Activated CD8-positive, alpha-beta memory T cell treated with anti-CD3 and anti-CD28 coated beads for 4 hours (primary cell): ENCODE data around the gene RAB30.

ENCODE experiments used
- DNase-seq, 2 donors: peaks; one replicate each; pipeline ENCODE4 v3.0.0-alpha.2; 2020; ENCODE audit warnings: low read depth in 2 of 2

Gene RAB30

DNA sequence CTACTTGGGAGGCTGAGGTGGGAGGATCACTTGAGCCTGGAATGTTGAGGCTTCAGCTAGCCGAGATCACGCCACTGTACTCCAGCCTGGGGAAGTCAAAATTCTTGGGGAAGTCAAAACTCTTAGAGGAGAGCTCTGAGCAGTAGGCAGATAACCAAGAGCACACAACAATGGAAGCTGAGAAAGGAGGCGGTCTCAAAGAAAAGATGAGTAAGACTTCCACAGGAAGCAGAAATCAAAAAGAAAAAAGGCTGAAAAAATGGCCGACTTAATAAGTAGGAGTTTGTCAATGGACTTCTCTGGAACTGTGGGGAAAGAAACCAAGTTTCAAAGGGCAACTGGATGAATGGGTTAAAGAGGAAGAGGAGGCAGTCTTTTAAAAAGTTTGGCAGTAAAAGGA is 32.1 kb downstream of the RAB30 start:
- no peak for DNase-seq

DNA sequence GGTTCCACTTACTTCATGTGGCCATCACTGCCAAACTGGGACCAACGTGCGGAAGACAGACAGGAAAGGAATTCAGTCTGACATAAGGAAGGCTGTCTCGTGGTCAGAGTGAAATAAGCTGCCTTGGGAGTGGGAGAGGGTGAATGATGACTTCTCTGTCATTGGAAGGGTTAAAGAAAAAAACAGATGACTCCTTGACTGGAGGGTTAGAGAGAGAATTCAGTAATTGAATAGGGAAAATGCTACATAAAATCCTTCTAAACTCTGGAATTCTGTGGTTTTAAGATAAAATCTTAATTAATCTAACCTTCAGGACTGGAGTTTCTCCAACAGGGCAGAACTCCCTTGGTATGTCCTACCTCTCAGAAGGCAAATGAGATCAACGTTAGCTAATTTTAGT is 33.8 kb downstream of the RAB30 start:
- DNase-seq: no peak

DNA sequence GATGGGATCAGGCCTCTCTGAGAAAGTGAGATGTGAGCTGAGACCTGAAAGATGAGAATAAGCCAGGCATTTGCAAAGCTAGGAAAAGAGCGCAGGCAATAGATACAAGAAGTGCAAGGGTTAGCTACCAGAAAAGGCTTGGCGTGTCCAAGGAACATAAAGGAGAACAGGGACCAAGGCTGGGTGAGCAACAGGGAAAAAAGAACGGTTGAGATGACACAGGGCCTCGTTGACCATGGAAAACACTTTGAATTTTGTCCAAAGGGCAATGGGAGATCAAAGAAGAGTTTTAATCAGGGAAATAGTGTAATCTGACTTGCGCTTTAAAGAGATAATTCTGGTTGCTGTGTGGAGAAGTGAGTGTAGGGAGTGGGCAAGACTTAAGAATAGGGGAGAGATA is 35.0 kb downstream of the RAB30 start:
- no peak for DNase-seq

DNA sequence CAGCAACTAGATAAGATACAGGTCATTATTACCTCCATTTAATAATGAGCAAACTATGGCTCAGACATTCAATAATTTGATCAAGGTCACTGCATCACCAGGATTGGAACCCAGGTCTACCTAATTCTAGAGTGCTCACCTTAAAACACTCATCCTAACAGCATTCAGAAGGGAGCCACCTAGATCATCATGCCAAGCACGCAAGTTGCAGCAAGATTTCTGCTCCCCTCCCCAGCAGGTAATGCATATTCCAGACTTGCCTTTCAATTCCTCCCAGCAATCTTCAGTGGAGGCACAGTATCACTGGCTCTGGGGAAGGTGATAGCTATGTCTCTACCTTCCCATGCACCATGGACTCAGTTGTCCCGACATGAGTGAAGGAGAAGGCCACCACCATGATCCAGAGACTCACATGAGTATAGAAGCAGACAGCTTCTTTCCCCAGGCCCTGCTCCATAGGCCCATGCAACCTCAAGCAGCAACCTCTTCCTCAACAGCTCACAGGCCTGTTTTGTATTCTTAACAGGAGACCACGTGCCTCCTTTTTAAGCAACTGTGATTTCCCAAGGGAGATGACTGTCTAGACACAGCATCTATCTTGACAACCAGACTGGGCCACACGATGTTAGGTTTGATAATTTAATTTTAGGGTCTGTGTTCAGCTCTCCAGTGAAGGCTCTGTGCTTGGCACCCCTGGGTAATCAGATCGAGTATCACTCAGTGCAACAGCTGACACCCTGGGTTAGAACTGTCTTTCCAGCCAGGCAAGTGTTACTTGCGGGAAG is 36.4 kb downstream of the RAB30 start:
- no peak for DNase-seq

DNA sequence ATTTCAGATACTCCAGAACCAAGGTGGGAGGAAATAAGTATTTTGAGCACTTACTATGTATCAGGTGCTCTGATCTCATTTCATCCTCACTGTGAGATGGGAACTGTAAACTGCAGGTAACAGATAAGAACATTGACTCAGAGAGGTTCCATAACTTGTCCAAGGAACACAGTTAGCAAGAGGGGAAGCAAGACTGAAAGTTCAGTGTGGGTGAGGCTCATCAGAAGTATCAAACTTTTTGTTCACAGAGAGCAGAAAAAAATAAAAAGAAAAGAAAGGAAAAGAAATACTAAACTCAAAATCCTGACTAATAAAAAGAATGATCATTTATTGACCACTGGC is 37.1 kb downstream of the RAB30 start:
- no peak for DNase-seq

DNA sequence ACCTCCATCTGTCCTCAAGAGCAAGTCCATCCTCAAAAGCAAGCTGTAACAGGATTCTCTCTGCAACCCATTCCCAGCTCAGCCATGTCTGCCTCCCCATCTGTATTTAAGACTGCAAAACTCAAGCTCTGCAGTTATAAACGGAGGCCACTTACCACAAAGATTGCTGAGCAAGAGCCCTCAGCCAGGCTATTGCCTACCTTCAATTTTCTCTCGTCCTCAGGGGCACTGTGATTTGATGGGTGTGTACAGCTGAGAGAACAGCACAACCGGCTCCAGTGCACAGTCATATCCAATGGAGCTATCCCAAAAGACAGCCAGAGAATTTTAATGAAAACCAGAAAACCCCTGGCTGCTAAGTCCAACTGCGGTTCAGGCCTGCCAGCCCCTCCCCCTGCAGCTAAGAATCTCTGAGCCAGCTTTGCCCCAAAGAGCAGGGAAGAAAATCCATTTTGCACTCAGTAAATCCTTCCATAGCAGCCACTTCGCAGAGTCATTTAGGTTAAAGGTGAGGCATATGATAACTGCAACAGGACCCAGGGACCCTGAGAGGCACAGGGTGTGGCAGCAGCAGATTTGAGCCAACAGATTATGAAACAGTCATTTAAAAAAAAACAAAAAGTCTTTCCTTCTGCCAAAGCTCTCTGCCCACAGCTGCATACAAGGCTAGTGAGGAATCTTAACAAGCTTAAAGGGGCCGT is 37.6 kb downstream of the RAB30 start:
- no peak for DNase-seq

DNA sequence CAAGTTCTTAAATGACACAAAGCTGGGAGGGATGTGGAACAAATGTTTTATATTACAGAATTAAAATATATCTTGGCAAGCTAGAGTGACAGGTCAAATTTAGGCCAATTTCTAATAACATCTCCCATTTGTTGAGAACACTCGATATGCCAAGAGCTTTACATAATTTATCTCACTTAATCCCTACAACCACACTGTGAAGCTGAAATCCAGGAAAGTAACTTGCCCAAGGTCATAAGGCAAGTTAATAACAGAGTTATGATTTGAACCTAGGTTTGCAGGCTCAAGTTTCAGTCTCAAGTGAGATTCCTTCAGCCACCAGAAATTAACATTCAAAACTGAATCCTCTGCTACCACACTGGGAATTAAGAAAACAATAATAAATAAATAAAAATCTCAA is 38.3 kb downstream of the RAB30 start:
- DNase-seq: no peak

DNA sequence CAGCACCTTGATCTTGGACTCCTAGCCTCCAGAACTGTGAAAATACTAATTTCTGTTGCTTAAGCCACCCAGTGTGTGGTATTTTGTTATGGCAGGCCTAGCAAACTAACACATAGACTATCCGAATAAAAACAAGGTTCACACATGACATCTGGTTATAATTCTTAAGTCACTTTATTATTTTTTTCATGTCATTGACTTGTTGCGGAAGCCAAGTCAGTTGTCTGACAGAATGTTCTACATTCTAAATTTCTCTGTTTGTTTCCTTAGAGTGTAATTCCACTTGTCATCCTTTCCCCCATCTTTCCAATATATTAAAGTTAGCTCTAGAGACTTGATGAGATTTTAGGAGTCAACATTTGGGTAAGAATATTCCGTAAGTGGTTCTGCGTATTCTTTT is 40.6 kb downstream of the RAB30 start:
- DNase-seq: no peak

DNA sequence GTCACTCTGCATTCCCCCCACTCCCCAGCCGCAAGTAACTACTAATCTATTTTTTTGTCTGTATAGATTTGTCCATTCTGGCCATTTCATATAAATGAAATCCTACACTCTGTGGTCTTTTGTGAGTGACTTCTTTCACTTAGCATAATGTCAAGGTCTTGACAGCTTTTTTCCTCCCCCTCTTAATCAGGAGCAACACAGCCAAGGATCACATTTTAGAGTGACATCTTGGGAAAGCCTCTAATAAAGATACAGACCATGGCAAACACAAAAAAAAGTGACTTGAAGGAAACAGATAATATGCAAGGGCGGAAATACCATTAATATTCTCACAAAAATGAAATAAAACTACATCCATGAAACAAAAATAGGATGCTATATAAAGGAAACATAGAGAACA is 43.9 kb downstream of the RAB30 start:
- no peak for DNase-seq

DNA sequence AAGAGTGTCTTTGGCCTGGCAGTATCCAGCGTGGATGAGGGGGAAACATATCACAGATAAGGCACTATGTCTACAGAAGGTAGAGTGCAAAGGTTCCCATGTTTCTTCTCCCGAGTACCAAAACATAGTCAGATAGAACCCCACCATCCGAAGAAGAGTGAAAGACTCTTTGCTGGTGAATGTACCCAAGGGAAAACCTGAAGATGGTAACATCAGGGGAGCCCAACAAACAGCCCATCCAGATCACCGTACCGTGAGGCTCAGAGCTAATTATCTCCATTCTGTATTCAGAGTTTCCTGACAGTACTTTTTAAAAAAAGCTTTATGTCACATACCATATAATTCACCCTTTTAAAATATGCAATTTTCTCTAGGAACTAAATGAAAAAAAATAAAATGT is 44.4 kb downstream of the RAB30 start:
- no peak for DNase-seq

DNA sequence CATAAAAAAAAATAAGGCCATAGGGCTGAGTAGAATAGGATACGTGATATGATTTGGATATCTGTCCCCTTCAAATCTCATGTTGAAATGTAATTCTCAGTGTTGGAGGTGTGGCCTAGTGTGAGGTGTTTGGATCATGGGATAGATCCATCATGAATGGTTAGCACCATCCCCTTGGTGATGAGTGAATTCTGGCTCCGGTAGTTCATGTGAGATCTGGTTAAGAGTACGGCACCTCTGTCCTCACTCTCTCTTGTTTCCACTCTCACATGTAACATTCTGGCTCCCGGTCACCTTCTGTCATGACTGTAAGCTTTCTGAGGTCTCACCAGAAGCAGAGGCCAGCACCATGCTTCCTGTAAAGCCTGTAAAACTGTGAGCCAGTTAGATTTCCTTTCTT is 45.5 kb downstream of the RAB30 start:
- no peak for DNase-seq

DNA sequence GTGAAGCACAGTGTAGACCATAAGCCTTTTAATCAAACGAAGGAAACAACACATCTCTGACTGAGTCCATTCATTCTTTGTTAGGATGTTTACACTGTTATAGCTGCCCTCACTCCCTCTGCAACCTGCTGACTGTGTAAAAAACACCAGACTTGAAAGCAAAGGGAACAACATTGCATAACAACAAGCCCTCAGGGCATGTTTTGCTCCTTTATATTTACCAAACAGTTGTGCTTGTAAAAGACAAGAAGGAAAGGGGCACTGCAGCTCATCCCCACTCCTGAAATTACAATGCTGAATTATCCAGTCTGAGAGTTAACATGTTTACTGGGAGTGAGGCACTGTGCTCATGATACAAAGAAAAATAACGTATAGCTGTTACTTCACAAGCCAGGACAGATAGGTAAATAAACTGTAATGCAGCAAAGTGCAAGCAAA is 46.4 kb downstream of the RAB30 start:
- no peak for DNase-seq

DNA sequence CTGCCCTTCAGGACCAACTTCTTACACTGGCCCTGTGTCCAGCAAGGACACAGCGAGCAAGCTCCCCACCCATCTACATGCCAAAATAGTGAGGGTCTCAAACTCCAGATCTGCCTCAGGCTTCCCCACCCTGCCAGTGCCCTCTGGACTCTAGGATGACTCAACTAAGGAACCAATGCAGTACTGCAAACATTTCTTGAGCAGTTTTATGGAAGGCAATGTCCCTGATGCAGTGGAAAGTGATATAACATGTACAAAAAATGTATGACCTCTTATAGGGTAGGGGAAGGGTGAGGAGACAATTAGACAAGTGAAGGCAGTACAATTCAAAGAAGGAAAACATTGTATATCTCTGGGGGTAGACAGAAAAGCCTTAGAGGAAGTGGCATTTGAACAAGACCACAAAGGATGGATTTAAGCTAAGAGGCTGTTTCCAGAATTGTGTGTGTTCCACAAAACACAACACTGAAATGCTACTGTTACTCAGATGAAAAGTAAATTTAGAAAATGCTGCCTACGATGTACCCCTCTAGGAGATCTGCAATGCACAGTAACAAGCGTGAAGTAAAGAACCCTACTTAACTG is 47.3 kb downstream of the RAB30 start:
- DNase-seq: no peak

DNA sequence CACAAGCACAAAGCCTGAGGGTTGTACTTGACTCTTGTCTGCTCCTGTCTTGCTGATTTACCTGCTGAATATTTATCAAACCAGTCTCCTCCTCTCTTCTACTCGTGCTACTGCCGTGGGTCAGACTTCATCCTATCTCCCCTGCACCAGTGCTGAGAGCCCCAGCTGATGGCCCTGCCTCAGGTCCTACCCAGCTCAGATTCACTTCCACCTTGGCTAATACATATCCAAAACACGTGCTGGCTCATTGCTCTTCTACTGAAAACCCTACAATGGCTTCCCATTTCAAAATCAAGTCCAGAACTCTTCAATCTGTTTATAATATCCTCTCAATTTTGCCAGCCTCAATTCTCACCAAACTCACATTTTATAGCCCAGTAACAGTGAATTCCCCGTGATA is 48.3 kb downstream of the RAB30 start:
- DNase-seq: no peak

DNA sequence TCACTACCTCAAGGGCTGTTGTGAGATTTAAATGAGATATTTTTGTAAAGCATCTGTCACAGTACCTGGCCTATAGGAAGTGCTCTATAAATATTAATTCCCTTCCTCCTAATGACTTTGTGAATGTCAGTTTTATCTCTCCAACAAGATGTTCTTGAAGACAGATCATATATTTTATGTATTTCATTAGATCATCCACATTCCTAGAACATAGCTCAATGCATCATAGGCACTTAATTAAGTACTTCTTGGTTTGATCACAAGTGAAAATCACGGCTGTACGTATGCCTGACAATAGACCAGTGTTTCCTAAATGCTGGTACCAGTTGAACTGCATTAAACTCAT is 49.9 kb downstream of the RAB30 start:
- DNase-seq: no peak

DNA sequence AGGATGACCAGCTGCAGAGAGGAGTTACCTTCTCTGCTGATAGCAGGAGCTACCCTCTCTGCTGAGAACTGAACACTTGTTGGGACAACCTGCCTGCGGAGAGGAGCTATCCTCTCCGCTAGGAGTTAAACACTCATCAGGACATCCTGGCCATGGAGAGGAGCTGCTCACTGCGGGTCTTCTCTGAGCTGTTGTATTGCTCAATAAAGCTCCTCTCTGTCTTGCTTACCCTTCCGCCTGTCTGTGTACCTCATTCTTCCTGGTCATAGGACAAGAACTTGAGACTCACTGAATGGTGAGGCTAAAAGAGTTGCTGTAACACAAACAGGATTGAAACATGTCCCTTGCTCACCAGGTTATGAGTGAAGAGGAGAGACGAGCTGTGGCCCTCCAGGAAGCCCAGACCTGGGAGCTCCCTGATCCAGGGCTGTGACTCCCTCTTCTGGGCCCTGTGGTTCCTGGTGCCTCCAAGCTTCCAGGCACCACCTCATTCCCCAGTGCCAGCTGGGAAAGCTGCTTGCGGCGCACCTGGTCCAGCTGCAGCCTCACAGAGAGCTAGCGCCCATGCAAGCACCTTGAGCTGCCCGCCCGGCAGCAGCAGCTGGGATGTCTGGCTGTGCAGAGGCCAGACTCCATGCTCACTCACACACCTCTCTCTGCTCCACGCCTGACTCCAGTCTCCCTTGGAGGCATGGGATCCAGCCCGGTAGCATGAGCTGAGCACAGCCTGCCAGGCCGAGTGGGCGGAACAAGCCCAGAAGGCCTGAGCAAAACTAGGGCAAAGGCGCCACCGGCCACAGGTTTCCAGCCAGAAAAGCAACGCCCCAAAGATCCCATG is 50.5 kb downstream of the RAB30 start:
- no peak for DNase-seq

DNA sequence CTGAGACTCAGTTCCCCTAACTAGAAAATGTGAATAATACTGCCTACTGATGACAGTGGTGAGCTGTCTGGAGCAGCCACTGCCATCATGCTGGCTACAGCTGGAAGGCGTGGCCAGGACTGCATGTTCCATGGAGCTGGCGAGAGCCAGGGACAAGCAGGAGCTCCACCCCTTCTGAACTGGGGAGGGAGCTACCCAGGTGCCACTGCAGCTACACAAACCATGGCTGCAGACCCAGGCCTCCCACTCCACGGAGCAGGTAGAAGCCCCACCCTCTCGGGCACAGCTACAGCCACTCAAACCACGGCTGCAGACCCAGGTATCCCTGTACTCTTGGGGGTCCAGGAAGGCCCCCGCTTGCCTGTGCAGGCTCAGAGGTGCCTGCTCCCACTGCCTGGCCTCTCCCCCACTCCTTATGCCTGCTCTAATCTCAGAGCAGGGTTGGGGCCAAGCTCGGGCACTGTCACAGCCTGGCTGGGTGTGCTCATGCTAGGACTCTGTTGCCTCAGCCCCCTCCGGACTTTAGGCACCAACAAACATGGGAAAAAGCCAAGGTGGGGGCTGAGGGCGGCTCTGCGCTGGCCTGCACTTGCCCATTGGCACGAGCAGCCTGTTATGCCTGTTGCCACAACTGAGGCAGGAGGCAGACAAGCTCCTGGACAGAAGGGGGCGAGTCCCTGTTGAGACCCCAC is 51.7 kb downstream of the RAB30 start:
- DNase-seq: no peak

DNA sequence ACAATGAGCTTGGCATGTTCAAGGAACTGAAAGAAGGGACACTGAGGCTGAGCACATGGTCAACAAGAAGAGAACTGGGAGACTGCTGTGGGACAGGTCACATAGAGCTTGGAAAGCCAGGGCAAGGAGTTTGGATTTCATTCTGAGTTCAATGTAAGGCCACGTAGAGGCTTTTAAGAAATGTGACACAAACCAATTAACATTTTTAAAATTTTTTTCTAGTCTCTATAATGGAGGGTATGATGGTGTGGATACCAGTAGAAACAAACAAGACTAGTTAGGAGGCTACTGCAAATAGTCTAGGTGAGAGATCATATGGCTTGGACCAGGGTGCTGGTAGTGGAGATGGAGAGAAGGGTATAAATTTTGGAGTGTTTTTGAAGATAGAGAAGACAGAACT is 56.7 kb downstream of the RAB30 start:
- no peak for DNase-seq

DNA sequence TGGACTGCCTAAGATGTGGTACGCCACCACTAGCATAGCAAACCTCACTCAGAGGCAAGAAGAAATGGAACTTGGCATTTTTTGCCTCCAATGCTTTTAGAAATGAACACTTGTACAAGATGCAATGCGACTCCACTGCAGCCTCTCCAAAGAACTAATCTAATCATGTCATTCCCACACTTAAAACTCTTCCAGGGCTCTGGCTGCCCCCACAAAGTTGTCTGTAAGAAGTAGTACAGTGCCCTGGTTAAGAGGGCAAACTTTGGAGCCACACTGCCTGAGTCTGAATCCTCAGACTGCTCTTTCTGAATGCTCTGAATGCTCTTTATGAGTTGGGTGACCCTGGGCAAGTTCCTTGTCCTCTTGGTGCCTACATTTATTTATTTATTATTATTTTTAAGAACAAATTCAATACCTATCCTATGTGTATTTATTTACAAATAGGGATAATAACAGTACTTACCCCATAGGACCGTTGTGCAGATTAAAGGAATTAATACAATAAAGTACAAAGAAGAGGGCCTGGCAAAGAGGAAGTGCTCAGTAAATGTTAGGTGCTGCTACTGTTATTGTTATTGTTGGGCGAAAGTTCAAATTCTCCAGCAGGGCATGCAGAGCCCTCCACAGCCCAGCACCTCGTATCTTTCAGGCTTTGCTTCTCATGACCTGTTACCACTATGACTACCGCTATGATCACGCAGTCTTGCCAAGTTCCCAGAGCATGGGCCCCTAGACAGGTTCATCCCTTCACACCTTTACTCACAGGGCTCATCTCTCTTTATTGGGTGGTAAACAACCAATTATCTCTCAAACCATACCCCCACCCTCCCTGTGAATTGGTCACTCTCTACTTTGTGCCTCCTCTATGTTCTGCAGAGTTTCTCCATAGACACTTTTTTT is 59.3 kb downstream of the RAB30 start:
- no peak for DNase-seq

DNA sequence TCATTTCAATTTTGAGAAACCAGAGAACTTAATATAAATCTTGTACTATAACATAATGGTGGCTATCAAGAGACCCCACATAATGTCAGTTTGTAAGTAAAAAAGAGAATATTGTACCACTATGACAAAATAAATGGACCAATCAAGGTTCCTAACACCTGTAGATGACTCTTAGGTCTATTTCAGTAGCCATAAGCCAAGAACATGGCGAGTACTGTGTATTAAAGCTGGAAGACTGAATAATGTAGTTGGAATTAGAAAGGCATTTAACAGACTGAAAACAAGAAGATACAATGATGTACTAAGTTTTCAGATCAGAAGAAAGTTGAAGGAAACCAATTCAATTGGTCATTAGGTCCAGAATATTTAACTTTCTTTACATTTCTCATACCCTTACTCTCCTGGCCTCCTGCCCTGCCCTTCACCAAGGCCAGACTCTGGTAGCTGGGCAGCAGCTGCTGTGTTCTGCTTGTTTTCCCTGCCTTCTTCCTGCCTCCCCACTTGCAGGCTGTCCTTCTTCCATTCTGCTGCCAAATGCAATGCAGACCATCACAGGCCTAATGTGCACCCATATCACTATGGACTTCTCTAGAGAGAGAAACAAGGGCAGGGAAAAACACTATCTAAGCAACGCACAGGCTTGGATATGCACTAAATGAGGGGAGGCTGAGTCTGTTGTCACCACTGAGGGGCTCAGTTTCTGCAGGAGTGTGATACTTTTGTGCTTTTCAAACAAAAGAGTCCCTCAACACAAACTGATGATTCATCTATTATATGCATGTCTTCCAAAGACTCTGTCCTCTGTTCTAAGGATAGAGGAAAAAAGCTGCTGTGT is 60.1 kb downstream of the RAB30 start:
- no peak for DNase-seq
